GM12865 (cell line): ENCODE results near the gene DKK3.

Source experiments
- DNase-seq: peaks from one replicate; pipeline ENCODE4 v3.0.0; 2010; ENCODE audit warnings: low read depth
- H3K4me3 ChIP-seq: 2 replicates; pipeline ENCODE4 v1.5.1; 2011; ENCODE audit warnings: mild to moderate bottlenecking, low read depth, low read length, control low read depth
- CTCF ChIP-seq: IDR thresholded peaks from 2 replicates; pipeline ENCODE4 v1.5.1; 2011; ENCODE audit warnings: low read length, control low read depth, low read depth, inconsistent platforms; ENCODE audit not compliant: insufficient read depth; ENCODE audit errors: missing control alignments

The DKK3 gene

GRCh38 chr11:12009617-12010321 lies 1.3 kb upstream of the DKK3 start:
- DNase-seq = no peak
- no peak for TF ChIP-seq CTCF
- no peak overlapping the region for H3K4me3 ChIP-seq

GRCh38 chr11:12008790-12009616 lies 577 bp upstream of the DKK3 start:
- no peak for DNase-seq
- no peak overlapping the region for H3K4me3 ChIP-seq
- TF ChIP-seq CTCF = no peak

GRCh38 chr11:12007230-12007593 lies 1.2 kb downstream of the DKK3 start:
- no peak for DNase-seq
- TF ChIP-seq CTCF = no peak

DNA sequence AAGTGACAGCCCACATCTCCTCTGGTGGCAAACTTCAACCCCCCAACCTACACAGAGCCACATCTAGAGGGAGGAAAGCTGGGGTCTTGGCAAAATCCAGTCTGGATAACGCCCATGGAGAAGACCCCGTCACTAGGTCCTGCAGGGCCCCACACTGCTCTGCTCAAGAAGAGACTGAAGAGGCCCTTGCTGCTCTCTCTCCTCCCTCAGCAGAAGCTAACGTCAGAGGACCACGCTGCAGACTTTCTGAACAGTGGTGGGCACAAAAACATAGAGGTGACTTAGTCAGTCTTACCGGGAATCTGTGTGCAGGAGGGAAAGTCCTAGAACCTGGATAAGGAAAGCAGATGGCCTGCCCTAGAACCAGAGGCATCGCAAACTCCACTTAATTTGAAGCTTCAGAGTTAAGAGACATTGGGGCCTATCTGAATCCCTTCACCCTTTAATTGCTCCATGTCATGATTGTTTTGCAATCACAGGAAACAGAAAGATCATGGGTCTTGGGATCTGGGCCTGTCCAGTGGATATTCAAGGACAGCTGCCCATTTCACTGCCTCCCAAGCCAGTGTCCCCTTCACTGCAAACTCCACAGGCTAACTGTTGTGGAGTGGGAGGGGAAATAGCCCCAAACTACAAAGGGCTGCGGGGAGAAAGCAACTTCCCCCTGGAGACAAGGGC lies 1.7 kb downstream of the DKK3 start:
- DNase-seq = no peak
- TF ChIP-seq CTCF = no peak
- H3K4me3 ChIP-seq = no peak overlapping the region

More at GRCh38 chr11:12007230-12007593, 1.2 kb downstream of the DKK3 start:
- no peak overlapping the region for H3K4me3 ChIP-seq

DNA sequence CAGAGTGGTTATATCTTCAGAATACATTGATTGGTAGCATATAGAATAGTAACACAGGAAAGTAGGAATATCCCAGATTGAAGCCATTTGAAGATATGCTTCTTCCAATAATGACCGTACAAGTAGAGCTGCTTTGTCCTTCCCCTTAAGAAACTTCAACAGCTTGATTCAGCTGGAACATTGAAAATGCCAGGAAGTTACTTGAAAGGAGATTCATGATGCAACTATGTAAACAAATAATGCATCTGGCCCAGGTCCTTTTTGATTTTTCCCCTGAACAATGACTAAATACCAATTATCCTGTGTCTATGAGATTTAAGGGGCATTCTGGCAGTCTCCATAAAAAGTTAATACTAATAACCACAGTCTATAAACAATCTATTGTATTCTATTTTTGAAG lies 3.0 kb downstream of the DKK3 start:
- no peak overlapping the region for H3K4me3 ChIP-seq
- no peak for DNase-seq
- TF ChIP-seq CTCF = no peak

GRCh38 chr11:12005061-12005460 lies 3.4 kb downstream of the DKK3 start:
- no peak for DNase-seq
- TF ChIP-seq CTCF = no peak
- no peak overlapping the region for H3K4me3 ChIP-seq
